Fibroblast of the aortic adventitia (primary cell): ENCODE measurements around the gene ZNF124. TPM values are rescaled to one million over a fixed set of nuclear protein-coding genes. Genes with fewer than 3 reads are reported as not detected.
"Not testable (repeated sequence)": the region's sequence is repeated elsewhere in the genome, so short reads cannot be mapped to it uniquely, and the experiment has no call there.

Experiments
- DNase-seq: peaks from one replicate; pipeline ENCODE4 v3.0.0-alpha.2; 2010; ENCODE audit warnings: low read depth
- H3K4me3 ChIP-seq: 2 replicates; pipeline ENCODE4 v1.5.1; 2011; ENCODE audit warnings: low read depth, mild to moderate bottlenecking, control low read depth, low read length, moderate library complexity
- total RNA-seq: library from RNA; depleted of rRNA; stranded (reverse); fragments of >200 nt; gene quantifications from 2 replicates; pipeline ENCODE4 v1.2.3, GENCODE V29; 2012; ENCODE audit warnings: low replicate concordance
- TF ChIP-seq, protein P1 (sequence below): IDR thresholded peaks from 2 replicates; pipeline ENCODE4 v1.5.1; 2011; ENCODE audit warnings: mild to moderate bottlenecking, low read length, control low read depth, inconsistent platforms; ENCODE audit not compliant: insufficient read depth

ZNF124 gene
- total RNA-seq, 1 donor = 22.7 TPM

DNA sequence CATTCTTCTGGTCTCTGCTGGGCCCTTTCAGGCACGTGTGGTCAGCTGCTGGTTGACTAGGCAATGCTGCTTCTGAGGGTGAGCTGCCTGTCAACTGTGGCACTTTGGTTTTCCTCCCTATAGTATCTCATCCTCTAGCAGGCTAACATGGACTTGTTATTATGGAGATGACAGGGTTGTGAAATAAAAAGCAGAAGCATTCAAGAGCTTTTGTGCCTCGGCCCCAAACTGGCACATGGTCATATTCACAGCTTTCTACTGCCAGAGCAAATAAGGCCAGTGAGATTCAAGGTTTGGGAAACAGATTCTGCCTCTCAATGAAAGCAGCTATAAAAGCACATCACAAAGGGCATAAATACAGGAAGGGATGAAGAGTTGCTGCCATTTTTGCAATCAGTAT lies 1.6 kb upstream of the ZNF124 start:
- H3K4me3 ChIP-seq = no peak overlapping the region
- DNase-seq = no peak
- TF ChIP-seq, protein P1, sequence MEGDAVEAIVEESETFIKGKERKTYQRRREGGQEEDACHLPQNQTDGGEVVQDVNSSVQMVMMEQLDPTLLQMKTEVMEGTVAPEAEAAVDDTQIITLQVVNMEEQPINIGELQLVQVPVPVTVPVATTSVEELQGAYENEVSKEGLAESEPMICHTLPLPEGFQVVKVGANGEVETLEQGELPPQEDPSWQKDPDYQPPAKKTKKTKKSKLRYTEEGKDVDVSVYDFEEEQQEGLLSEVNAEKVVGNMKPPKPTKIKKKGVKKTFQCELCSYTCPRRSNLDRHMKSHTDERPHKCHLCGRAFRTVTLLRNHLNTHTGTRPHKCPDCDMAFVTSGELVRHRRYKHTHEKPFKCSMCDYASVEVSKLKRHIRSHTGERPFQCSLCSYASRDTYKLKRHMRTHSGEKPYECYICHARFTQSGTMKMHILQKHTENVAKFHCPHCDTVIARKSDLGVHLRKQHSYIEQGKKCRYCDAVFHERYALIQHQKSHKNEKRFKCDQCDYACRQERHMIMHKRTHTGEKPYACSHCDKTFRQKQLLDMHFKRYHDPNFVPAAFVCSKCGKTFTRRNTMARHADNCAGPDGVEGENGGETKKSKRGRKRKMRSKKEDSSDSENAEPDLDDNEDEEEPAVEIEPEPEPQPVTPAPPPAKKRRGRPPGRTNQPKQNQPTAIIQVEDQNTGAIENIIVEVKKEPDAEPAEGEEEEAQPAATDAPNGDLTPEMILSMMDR = no peak

DNA sequence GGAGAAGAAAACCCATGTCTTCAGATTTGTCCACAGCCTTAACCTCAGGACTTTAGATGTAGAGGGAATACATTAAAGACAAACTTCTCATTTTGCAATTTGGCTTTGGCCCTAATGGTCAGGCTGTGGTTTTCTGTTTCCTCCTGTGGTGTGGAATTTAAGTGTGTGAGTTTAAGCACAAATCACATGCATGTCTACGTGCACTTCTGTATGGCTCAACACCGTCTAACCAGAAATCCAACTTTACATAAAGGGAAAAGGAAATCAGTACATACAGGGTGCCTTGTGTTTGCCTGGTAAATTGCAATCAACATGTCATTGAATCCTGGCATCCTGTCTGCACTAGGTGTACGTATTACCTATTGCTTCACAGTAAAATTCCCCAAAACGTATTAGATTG lies 1.2 kb upstream of the ZNF124 start:
- no peak for DNase-seq
- no peak overlapping the region for H3K4me3 ChIP-seq
- TF ChIP-seq, protein P1 = no peak

DNA sequence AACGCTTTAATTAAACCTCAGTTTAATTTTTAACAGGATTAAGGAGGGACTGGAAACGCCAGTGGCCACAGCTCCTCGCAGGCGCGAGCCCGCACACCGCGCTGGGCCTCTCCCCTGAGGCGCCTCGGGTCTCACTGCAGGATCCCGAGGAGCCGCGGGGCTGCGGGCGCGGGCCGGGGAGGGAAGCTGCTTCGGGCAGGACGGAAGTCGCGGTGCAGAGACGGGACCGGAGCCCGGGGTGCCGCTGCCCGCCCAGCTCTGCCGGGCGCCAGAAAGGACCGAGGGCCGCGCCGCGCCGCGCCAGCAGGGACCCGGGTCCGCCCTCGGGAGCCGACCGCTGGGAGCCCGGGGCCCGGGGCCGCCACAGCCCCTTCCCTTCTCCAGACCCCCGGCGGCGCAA lies 377 bp downstream of the ZNF124 start:
- H3K4me3 ChIP-seq, DNase-seq: not testable (repeated sequence)

DNA sequence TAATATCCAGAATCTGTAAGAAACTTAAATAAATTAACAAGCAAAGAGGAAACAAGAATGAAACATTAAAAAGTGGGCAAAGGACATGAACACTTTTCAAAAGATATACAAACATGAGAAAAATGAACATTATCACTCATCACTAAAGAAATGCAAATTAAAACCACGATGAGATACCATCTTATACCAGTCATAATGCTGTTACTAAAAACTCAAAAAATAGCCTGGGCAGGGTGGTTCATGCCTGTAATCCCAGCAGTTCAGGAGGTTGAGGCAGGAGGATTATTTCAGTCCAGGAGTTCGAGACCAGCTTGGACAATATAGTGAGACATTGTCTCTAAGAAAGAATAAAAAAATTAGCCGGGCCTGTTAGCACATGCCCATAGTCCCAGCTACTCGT lies 6.1 kb downstream of the ZNF124 start:
- H3K4me3 ChIP-seq = no peak overlapping the region
- TF ChIP-seq, protein P1 = no peak
- no peak for DNase-seq

DNA sequence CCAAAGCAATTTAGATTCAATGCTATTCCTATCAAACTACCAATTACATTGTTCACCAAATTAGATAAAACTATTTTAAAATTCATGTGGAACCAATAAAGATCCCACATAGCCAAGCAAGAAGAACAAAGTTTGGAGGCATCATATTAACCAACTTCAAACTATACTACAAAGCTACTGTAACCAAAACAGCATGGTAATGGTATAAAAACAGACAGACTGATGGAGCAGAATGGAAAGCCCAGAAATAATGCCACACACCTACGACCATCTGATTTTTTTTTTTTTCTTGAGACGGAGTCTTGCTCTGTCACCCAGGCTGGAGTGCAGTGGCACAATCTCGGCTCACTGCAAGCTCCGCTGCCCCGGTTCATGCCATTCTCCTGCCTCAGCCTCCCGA lies 7.1 kb downstream of the ZNF124 start:
- H3K4me3 ChIP-seq = no peak overlapping the region
- no peak for DNase-seq
- TF ChIP-seq, protein P1 = no peak

DNA sequence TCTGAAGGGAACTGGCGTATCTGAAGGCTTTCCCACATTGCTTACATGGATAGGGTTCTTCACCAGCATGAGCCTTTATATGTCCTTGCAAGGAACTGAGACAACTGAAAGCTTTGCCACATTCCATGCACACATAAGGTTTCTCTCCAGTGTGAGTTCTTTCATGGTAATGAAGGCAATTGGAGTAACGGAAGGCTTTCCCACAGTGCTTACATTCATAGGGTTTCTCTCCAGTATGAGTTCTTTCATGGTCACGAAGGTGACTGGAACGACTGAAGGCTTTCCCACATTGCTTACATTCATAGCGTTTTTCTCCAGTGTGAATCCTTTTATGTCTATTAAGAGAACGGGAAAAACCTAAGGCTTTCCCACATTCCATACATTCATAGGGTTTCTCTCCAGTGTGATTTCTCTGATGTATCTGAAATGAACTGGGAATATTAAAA lies 15.0 kb downstream of the ZNF124 start:
- TF ChIP-seq, protein P1 = no peak

DNA sequence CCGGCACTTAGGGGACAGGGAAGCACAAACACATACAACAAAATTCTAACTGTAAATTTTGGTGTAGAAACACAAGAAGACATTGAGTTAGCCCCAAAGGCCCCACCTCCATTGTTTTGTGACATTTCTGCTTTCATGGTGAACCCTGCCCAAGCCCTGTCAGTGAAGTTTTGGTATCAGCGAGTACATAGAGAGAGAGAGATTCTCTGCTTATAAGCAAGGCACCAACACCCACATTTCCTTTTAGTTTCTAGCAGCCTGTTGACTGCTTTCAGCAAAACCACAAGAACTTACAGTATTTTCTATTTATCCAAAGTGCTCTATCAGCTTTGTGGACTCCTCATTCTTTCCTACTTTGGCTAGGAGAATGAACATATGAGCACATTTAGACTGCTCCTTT lies 24.0 kb downstream of the ZNF124 start:
- TF ChIP-seq, protein P1 = no peak
- no peak overlapping the region for H3K4me3 ChIP-seq
- DNase-seq = no peak

More for the DNA sequence above, 15.0 kb downstream of the ZNF124 start:
- no peak overlapping the region for H3K4me3 ChIP-seq
- DNase-seq = peak; percentile 2

DNA sequence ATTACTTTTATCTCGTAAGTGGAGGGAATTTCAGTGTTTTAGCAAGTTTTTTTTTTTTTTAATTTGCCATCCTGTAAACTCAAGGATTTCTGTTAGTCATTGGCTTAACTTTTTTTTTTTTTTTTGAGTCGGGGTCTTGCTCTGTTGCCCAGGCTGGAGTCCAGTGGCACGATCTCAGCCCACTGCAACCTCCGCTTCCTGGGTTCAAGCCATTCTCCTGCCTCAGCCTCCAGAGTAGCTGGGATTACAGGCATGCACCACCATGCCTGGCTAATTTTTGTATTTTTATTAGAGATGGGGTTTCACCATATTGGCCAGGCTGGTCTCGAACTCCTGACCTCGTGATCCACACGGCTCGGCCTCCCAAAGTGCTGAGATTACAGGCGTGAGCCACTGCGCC lies 24.7 kb downstream of the ZNF124 start:
- H3K4me3 ChIP-seq, DNase-seq: not testable (repeated sequence)
